ENCODE results near the gene ATXN10. TPM values are rescaled to one million over a fixed set of nuclear protein-coding genes. Genes with fewer than 3 reads are reported as not detected.

Gene ATXN10
- total and polyA plus RNA-seq, 3 donors from 2014 or later: 171 to 204 (median 176) TPM

- Histone ChIP-seq H3K4me1 (peaks cover 8% of the 10 kb centered on the region), H3K9me3 (no peaks in the 10 kb centered on the region), H3K4me3 (no peak overlapping the region), H3K27me3 (no peaks in the 10 kb centered on the region), H3K36me3 (ENCODE audit: low read depth, missing control alignments) (no peaks in the 10 kb centered on the region), H3K27ac (no peak overlapping the region)
- TF ChIP-seq POLR2A (IDR thresholded peaks at IDR 0.05): no peak
- 78 to 86% methylated on average over 2 of the region's 2 CpGs for WGBS, 2 donors
- DNase-seq: no peak
- intact Hi-C loops (cut with DNase I; ENCODE audit: low total_unique reads): no loop called here
These were observed 80.4 kb downstream of the ATXN10 start for GRCh38 chr22:45752036-45752435.

- Histone ChIP-seq H3K4me1 (peaks cover 15% of the 10 kb centered on the region), H3K9me3 (no peaks in the 10 kb centered on the region), H3K36me3 (ENCODE audit: low read depth, missing control alignments) (no peaks in the 10 kb centered on the region), H3K27me3 (no peaks in the 10 kb centered on the region), H3K27ac (no peak overlapping the region), H3K4me3 (no peak overlapping the region)
- no peak for DNase-seq
- intact Hi-C loops (cut with DNase I; ENCODE audit: low total_unique reads): no loop called here
- TF ChIP-seq CTCF (IDR thresholded peaks at IDR 0.05): no peak
- no peak for TF ChIP-seq POLR2A (IDR thresholded peaks at IDR 0.05)
- WGBS, 2 donors: 60 to 63% methylated on average over 1 to 3 of the region's 3 CpGs
These were observed 83.2 kb downstream of the ATXN10 start for GRCh38 chr22:45754822-45755221.

- TF ChIP-seq POLR2A (IDR thresholded peaks at IDR 0.05) (no peak), CTCF (IDR thresholded peaks at IDR 0.05) (no peak)
- intact Hi-C loops (cut with DNase I; ENCODE audit: low total_unique reads): no loop called here
- H3K4me1 ChIP-seq: peaks cover 15% of the 10 kb centered on the region
- no peaks in the 10 kb centered on the region for H3K36me3 ChIP-seq (ENCODE audit: low read depth, missing control alignments)
- H3K4me3 ChIP-seq: no peak overlapping the region
- H3K27me3 ChIP-seq: no peaks in the 10 kb centered on the region
- 24 to 39% methylated on average over 1 of the region's 1 CpG for WGBS, 2 donors
- H3K9me3 ChIP-seq: no peaks in the 10 kb centered on the region
- H3K27ac ChIP-seq: no peak overlapping the region
- DNase-seq: no peak
These were observed 84.9 kb downstream of the ATXN10 start for GRCh38 chr22:45756558-45756957.

- Histone ChIP-seq H3K4me3 (no peak overlapping the region), H3K4me1 (peaks cover 15% of the 10 kb centered on the region), H3K9me3 (no peaks in the 10 kb centered on the region), H3K27ac (no peak overlapping the region), H3K27me3 (no peaks in the 10 kb centered on the region), H3K36me3 (ENCODE audit: low read depth, missing control alignments) (no peaks in the 10 kb centered on the region)
- 44 to 47% methylated on average over 9 to 14 of the region's 14 CpGs for WGBS, 2 donors
- TF ChIP-seq CTCF (IDR thresholded peaks at IDR 0.05): no peak
- no peak for TF ChIP-seq POLR2A (IDR thresholded peaks at IDR 0.05)
- intact Hi-C loops (cut with DNase I; ENCODE audit: low total_unique reads): no loop called here
- DNase-seq: peak; percentile 50
These were observed 85.4 kb downstream of the ATXN10 start for GRCh38 chr22:45757068-45757467.

- no peak overlapping the region for H3K27ac ChIP-seq
- intact Hi-C loops (cut with DNase I; ENCODE audit: low total_unique reads): no loop called here
- WGBS, 2 donors: 75 to 90% methylated on average over 11 of the region's 11 CpGs
These were observed 86.3 kb downstream of the ATXN10 start for GRCh38 chr22:45757936-45758335.

More at GRCh38 chr22:45757936-45758335, 86.3 kb downstream of the ATXN10 start:
- H3K4me1 ChIP-seq: peaks cover 16% of the 10 kb centered on the region
- no peak overlapping the region for H3K4me3 ChIP-seq
- H3K9me3 ChIP-seq: no peaks in the 10 kb centered on the region
- no peak for DNase-seq
- no peak for TF ChIP-seq POLR2A (IDR thresholded peaks at IDR 0.05)
- no peak for TF ChIP-seq CTCF (IDR thresholded peaks at IDR 0.05)
- H3K36me3 ChIP-seq (ENCODE audit: low read depth, missing control alignments): no peaks in the 10 kb centered on the region
- H3K27me3 ChIP-seq: no peaks in the 10 kb centered on the region
